Keratinocyte (primary cell): ENCODE measurements around the gene LAPTM5.

Experiments used
- CTCF ChIP-seq, 3 experiments: IDR thresholded peaks in 1 of 3; conservative IDR thresholded peaks in 1 of 3; optimal IDR thresholded peaks in 1 of 3; 2 replicates in 2 of 3; 3 replicates in 1 of 3; pipeline versions ENCODE3 to v1.5.1; 2011; ENCODE audit warnings: low read length in 3 of 3, mild to moderate bottlenecking in 3 of 3, moderate library complexity in 2 of 3, control low read depth in 1 of 3, inconsistent platforms in 1 of 3; ENCODE audit not compliant: insufficient read depth in 2 of 3; ENCODE audit errors: extremely low read depth in 1 of 3
- EZH2 ChIP-seq: IDR thresholded peaks from one replicate; pipeline ENCODE4 v1.6.1; 2012; ENCODE audit warnings: inconsistent platforms, mild to moderate bottlenecking, low read length, moderate library complexity

GRCh38 chr1:30748699-30749401 lies 8.7 kb downstream of the LAPTM5 start:
- no peak for TF ChIP-seq CTCF (optimal IDR thresholded peaks at IDR 0.05 in 1 of 3, IDR thresholded peaks at IDR 0.05 in 1 of 3, conservative IDR thresholded peaks at IDR 0.05 in 1 of 3; ENCODE audit: extremely low read depth in 1 of 3, insufficient read depth in 2 of 3, low read length in 3 of 3)
- TF ChIP-seq EZH2, result no peak
